HG03460 (cell line): Measurements from ENCODE around the gene HOATZ.

ENCODE experiments used
- ATAC-seq: cut with Tn5 transposase; IDR thresholded peaks from one replicate; pipeline ENCODE4 v1.9.1; 2021; ENCODE audit not compliant: unreplicated experiment

HOATZ gene

DNA sequence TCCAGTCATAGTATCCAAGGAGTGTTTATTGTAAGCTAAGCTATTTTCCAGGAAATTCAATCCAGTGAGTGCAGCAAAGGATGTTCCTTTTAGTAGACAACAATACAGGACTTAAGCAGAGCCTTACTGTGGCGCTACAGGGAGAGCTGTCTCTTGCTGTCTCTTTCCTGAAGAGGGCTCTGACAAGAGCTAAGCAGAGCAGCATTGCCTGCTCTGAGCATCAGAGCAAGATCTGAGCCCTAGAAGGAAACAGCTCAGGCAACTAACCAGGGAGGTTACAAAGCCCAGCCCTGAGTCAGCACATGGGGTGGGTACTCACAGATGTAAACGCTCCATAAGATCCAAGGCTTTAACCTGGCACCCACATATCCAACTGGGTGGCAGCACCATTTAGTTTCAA lies 33.9 kb downstream of the HOATZ start:
- ATAC-seq: no peak

GRCh38 chr11:111549196-111549868 lies 34.8 kb downstream of the HOATZ start:
- ATAC-seq: no peak

- no peak for ATAC-seq
Measured at GRCh38 chr11:111549869-111550203, 35.3 kb downstream of the HOATZ start.

- ATAC-seq: no peak
Measured at GRCh38 chr11:111550258-111550657, 35.7 kb downstream of the HOATZ start.

GRCh38 chr11:111554532-111554931 lies 40.0 kb downstream of the HOATZ start:
- no peak for ATAC-seq

- no peak for ATAC-seq
Measured at GRCh38 chr11:111555255-111555654, 40.7 kb downstream of the HOATZ start.

DNA sequence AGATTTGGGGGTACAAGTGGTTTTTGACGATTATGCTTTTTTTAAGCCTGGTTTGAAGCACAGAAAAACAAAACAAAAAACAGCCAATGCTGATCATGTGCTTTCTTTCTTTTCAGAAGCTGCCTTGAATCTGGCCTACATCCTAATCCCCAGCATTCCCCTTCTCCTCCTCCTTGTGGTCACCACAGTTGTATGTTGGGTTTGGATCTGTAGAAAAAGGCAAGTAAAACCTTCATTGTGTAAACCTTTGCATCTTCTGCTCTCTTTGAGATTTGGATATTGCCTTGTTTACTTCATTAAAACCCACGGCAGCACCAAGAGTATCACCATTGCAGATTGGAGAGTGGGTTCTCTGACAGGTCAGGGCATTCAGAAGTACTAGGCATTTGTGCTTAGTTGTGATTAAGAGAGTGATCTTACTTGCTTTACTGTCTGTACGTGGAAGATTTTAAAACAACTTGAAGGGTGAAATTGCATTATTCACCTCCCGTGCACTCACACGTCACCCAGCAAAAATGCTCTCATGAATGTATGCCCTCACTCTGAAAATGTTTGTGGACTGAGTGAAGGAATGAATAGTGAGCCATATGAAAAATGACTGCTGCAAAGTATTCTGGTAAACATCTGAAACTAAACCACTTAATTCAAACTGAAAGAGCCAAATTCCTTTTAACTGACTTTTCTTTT lies 43.0 kb downstream of the HOATZ start:
- ATAC-seq: no peak

DNA sequence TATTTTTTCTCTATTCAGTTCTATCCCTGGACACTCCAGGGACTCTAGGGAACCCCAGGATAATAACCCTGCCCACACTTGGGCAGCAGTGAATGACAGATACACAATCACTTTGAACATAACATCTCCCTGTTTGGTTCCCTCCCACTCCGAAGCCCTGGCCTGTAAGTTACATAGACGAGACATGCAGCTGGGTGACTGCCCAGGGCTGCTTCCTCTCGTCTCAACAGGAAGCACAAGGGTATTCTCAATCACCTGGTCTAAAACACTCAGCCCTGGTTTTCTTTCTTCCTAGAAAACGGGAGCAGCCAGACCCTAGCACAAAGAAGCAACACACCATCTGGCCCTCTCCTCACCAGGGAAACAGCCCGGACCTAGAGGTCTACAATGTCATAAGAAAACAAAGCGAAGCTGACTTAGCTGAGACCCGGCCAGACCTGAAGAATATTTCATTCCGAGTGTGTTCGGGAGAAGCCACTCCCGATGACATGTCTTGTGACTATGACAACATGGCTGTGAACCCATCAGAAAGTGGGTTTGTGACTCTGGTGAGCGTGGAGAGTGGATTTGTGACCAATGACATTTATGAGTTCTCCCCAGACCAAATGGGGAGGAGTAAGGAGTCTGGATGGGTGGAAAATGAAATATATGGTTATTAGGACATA lies 45.4 kb downstream of the HOATZ start:
- ATAC-seq: no peak

DNA sequence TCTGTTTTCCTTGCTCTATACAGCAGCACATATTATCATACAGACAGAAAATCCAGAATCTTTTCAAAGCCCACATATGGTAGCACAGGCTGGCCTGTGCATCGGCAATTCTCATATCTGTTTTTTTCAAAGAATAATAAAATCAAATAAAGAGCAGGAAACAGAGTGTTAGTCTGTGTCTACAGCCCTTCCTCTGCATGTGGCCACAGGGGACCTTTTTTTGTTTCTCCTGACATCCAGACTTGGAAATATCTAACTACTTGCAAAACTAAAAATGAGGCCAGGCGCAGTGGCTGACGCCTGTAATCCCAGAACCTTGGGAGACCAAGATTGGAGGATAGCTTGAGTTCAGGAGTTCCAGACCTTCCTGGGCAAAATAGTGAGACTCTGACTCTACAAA lies 46.2 kb downstream of the HOATZ start:
- ATAC-seq: no peak

DNA sequence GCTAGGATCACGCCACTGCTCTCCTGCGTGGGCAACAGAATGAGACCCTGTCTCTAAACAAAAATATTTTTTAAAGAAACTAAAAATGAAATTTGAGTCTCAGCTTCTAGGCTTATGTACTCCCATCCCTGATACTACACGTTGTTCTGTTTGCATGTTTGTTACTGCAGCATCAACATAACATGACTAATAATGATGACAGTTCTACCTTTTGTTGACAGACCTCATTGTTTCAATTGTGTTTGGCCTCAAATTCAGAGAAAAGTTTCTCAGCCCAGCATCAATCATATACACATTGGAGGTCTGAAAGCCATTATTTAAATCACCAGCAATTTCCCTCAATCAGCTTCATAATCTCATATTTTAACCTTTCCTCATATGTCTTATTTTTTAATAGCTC lies 46.7 kb downstream of the HOATZ start:
- ATAC-seq: no peak

GRCh38 chr11:111561791-111562325 lies 47.3 kb downstream of the HOATZ start:
- ATAC-seq: no peak

GRCh38 chr11:111562692-111563389 lies 48.3 kb downstream of the HOATZ start:
- no peak for ATAC-seq

GRCh38 chr11:111565114-111565720 lies 50.6 kb downstream of the HOATZ start:
- no peak for ATAC-seq

DNA sequence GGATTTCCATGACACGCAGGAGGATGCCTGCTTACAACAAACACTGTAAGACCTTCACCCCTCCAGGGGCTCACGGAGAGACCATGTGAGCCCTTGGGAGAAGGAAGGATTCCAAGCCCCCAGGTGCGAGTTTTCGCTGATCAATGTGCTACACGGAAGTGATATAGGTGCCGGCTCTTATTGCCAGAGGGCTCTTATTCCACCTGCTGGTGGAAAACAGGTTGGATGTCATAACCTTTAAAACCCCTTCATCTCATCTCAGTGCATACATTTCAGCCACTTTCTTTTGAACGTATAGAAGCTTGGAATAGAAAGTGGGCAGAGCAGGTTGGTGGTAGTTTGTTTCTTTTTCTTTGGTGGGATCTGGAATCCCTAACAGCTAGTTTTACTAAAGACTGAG lies 51.7 kb downstream of the HOATZ start:
- ATAC-seq: no peak

GRCh38 chr11:111569476-111569875 lies 54.9 kb downstream of the HOATZ start:
- no peak for ATAC-seq

DNA sequence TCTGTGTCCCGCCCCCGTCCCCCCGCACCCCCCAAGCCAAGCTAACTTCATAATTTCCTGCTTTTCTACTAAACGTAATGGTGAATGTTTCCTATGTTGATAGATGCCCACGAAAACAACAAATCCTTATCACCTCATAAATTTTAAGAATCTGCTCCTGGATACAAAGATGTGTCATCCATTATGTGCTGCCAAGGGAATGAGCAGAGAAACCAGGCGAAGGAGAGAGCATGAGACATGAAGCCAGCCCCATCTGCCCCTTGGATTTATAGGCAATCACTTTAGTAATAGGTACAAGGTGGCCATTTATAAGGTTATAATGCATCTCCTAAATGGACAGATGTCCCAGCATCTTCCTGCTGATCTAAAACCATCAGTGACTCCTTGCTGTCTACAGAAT lies 56.2 kb downstream of the HOATZ start:
- no peak for ATAC-seq

GRCh38 chr11:111571829-111572501 lies 57.4 kb downstream of the HOATZ start:
- no peak for ATAC-seq

GRCh38 chr11:111572581-111572980 lies 58.0 kb downstream of the HOATZ start:
- ATAC-seq: no peak

- ATAC-seq: no peak
Measured at GRCh38 chr11:111573821-111574249, 59.3 kb downstream of the HOATZ start.

DNA sequence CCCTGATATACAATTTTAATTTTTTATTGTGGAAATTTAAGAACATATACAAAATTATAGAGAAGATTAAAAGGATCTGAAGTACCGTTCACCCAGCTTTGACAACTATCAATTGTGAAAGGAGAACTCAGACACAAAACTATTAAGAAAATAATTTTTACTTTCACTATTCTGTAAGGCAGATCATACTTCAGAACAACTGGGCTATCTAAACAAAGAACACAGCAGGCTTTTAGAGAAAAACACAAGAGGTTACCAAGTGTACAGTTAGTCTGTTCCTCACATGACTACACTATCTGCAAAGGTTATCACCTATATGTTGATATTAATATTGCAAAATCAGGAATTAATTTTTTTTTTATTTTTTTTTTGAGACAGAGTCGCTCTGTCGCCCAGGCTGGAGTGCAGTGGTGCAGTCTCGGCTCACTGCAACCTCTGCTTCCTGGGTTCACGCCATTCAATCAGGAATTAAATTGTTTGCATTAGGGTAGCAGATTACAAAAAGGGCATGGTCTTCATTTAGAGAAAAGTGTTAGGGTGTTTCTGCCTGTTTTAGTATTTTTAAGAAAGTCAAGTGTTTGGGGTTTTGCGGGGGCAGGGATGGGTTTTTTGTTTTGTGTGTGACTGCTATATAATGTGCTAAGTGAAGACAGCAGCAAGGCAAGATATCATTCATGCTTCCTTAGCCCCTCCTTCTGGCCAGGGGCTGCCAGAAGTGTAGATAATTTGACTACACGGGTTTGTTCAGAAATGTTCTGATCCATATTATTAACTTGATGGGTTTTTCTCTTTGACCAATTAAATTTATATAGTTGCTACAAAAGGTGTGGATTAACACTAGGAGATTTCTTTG lies 60.0 kb downstream of the HOATZ start:
- ATAC-seq: no peak
